Skeletal muscle tissue (tissue), 4 donors: ENCODE data around the gene ASCC2. TPM values are rescaled to one million over a fixed set of nuclear protein-coding genes. Genes with fewer than 3 reads are reported as not detected.

ENCODE experiments used
- H3K27ac ChIP-seq: one replicate; pipeline ENCODE4 v1.7.0; 2013; ENCODE audit warnings: mild to moderate bottlenecking, low read depth, low read length, inconsistent platforms
- H3K27me3 ChIP-seq, 3 donors: one replicate each; pipeline ENCODE4 v1.7.0; 2013; ENCODE audit warnings: low read length in 3 of 3; ENCODE audit not compliant: control insufficient read depth in 3 of 3, insufficient read depth in 3 of 3
- H3K36me3 ChIP-seq, 3 donors: one replicate each; pipeline ENCODE4 v1.7.0; 2013; ENCODE audit warnings: low read length in 3 of 3; ENCODE audit not compliant: control insufficient read depth in 3 of 3, insufficient read depth in 3 of 3
- H3K4me1 ChIP-seq, 3 donors: one replicate each; pipeline ENCODE4 v1.7.0; 2013; ENCODE audit warnings: low read length in 3 of 3, mild to moderate bottlenecking in 3 of 3; ENCODE audit not compliant: control insufficient read depth in 3 of 3, insufficient read depth in 3 of 3
- H3K4me3 ChIP-seq, 3 donors: one replicate each; pipeline ENCODE4 v1.7.0; 2013; ENCODE audit warnings: low read length in 3 of 3
- H3K9ac ChIP-seq, 3 donors: one replicate each; pipeline ENCODE4 v1.7.0; 2013; ENCODE audit warnings: low read length in 3 of 3, mild to moderate bottlenecking in 3 of 3, moderate library complexity in 2 of 3, low read depth in 1 of 3
- H3K9me3 ChIP-seq, 3 donors: one replicate each; pipeline ENCODE4 v1.7.0; 2013; ENCODE audit warnings: low read length in 3 of 3; ENCODE audit not compliant: control insufficient read depth in 3 of 3
- total RNA-seq: library from RNA; depleted of rRNA; stranded (reverse); fragments of >200 nt; gene quantifications from one replicate; pipeline ENCODE4 v1.2.3, GENCODE V29; 2014
- donor health status: Osteomylitis.

ASCC2 gene
- total RNA-seq, 1 donor from 2014 or later = 15.7 TPM

GRCh38 chr22:29769723-29770321 lies 68.3 kb downstream of the ASCC2 start:
- H3K4me1 ChIP-seq = peaks cover 42 to 61% (median 47%) of the 10 kb centered on the region in 3 donors
- H3K27me3 ChIP-seq = no peaks in the 10 kb centered on the region
- no peak overlapping the region for H3K9ac ChIP-seq
- no peak overlapping the region for H3K4me3 ChIP-seq
- no peaks in the 10 kb centered on the region for H3K9me3 ChIP-seq
- no peak overlapping the region for H3K27ac ChIP-seq
- peaks cover 17 to 20% (median 20%) of the 10 kb centered on the region in 3 donors for H3K36me3 ChIP-seq

- H3K4me1 ChIP-seq = peaks cover 42 to 58% (median 43%) of the 10 kb centered on the region in 3 donors
- H3K9ac ChIP-seq = peak overlapping the region; percentile 92 to 100 (median 99)
- H3K27me3 ChIP-seq = no peaks in the 10 kb centered on the region
- H3K36me3 ChIP-seq = peaks cover 17 to 20% (median 20%) of the 10 kb centered on the region in 3 donors
- peak overlapping the region; percentile 97 for H3K27ac ChIP-seq
- no peaks in the 10 kb centered on the region for H3K9me3 ChIP-seq
- peak overlapping the region; percentile 94 to 100 (median 100) for H3K4me3 ChIP-seq
Observed at GRCh38 chr22:29768052-29768693, 69.9 kb downstream of the ASCC2 start.

- no peaks in the 10 kb centered on the region for H3K27me3 ChIP-seq
- H3K27ac ChIP-seq = peak within 1 kb of the TSS; percentile 97
- peaks cover 17 to 20% (median 20%) of the 10 kb centered on the region in 3 donors for H3K36me3 ChIP-seq
- no peaks in the 10 kb centered on the region for H3K9me3 ChIP-seq
- H3K4me1 ChIP-seq = peaks cover 38 to 54% (median 38%) of the 10 kb centered on the region in 3 donors
- H3K9ac ChIP-seq = peak within 1 kb of the TSS; percentile 92 to 100 (median 99)
- peak within 1 kb of the TSS; percentile 94 to 100 (median 100) for H3K4me3 ChIP-seq
Observed at GRCh38 chr22:29767171-29768051, 70.7 kb downstream of the ASCC2 start, which contains the start of gene UQCR10. Gene UQCR10, plus strand, starts transcription at chr22:29767369. Its CDS starts 30 bp downstream, at chr22:29767399.

GRCh38 chr22:29766632-29767170 lies 71.4 kb downstream of the ASCC2 start, which contains the start of gene ZMAT5:
Gene ZMAT5, minus strand, starts transcription at chr22:29767007. Its CDS starts 18,463 bp downstream, at chr22:29748544.
- H3K9ac ChIP-seq = peak within 1 kb of the TSS; percentile 92 to 100 (median 99)
- no peaks in the 10 kb centered on the region for H3K27me3 ChIP-seq
- H3K9me3 ChIP-seq = no peaks in the 10 kb centered on the region
- H3K4me3 ChIP-seq = peak within 1 kb of the TSS; percentile 94 to 100 (median 100)
- peaks cover 17 to 20% (median 20%) of the 10 kb centered on the region in 3 donors for H3K36me3 ChIP-seq
- peaks cover 36 to 50% (median 37%) of the 10 kb centered on the region in 3 donors for H3K4me1 ChIP-seq
- H3K27ac ChIP-seq = peak within 1 kb of the TSS; percentile 97

GRCh38 chr22:29765905-29766631 lies 72.0 kb downstream of the ASCC2 start:
- Histone ChIP-seq H3K4me1 (peaks cover 36 to 50% (median 37%) of the 10 kb centered on the region in 3 donors), H3K27ac (peak overlapping the region; percentile 97), H3K9me3 (no peaks in the 10 kb centered on the region), H3K9ac (peak overlapping the region; percentile 92 to 99 (median 96)), H3K36me3 (peaks cover 15 to 19% (median 17%) of the 10 kb centered on the region in 3 donors), H3K4me3 (peak overlapping the region; percentile 94 to 100 (median 100)), H3K27me3 (no peaks in the 10 kb centered on the region)

GRCh38 chr22:29762263-29762662 lies 75.8 kb downstream of the ASCC2 start:
- Histone ChIP-seq H3K4me1 (peaks cover 20 to 30% (median 20%) of the 10 kb centered on the region in 3 donors), H3K4me3 (no peak overlapping the region), H3K27me3 (no peaks in the 10 kb centered on the region), H3K9ac (no peak overlapping the region), H3K27ac (no peak overlapping the region), H3K9me3 (no peaks in the 10 kb centered on the region), H3K36me3 (no peaks in the 10 kb centered on the region)

- peak overlapping the region; percentile 38 for H3K27ac ChIP-seq
- peaks cover 27 to 37% (median 33%) of the 10 kb centered on the region in 3 donors for H3K4me1 ChIP-seq
- peak overlapping the region in 1 of 3 donors; percentile 29 for H3K4me3 ChIP-seq
- H3K9me3 ChIP-seq = no peaks in the 10 kb centered on the region
- H3K9ac ChIP-seq = peak overlapping the region; percentile 2 to 42 (median 8)
- peaks cover 0 to 4% (median under 1%) of the 10 kb centered on the region in 3 donors for H3K36me3 ChIP-seq
- no peaks in the 10 kb centered on the region for H3K27me3 ChIP-seq
Observed at GRCh38 chr22:29758959-29759358, 79.1 kb downstream of the ASCC2 start.

GRCh38 chr22:29758068-29758622 lies 79.9 kb downstream of the ASCC2 start:
- H3K4me1 ChIP-seq = peaks cover 30 to 44% (median 37%) of the 10 kb centered on the region in 3 donors
- H3K9ac ChIP-seq = no peak overlapping the region
- H3K27ac ChIP-seq = no peak overlapping the region

More at GRCh38 chr22:29758068-29758622, 79.9 kb downstream of the ASCC2 start:
- Histone ChIP-seq H3K9me3 (no peaks in the 10 kb centered on the region), H3K27me3 (no peaks in the 10 kb centered on the region), H3K36me3 (peaks cover 0 to 5% (median 3%) of the 10 kb centered on the region in 3 donors), H3K4me3 (no peak overlapping the region)
